Measurements from ENCODE around the gene C3orf20. TPM values are rescaled to one million over a fixed set of nuclear protein-coding genes. Genes with fewer than 3 reads are reported as not detected.

C3orf20 gene
- polyA plus RNA-seq, 3 donors = not detected

DNA sequence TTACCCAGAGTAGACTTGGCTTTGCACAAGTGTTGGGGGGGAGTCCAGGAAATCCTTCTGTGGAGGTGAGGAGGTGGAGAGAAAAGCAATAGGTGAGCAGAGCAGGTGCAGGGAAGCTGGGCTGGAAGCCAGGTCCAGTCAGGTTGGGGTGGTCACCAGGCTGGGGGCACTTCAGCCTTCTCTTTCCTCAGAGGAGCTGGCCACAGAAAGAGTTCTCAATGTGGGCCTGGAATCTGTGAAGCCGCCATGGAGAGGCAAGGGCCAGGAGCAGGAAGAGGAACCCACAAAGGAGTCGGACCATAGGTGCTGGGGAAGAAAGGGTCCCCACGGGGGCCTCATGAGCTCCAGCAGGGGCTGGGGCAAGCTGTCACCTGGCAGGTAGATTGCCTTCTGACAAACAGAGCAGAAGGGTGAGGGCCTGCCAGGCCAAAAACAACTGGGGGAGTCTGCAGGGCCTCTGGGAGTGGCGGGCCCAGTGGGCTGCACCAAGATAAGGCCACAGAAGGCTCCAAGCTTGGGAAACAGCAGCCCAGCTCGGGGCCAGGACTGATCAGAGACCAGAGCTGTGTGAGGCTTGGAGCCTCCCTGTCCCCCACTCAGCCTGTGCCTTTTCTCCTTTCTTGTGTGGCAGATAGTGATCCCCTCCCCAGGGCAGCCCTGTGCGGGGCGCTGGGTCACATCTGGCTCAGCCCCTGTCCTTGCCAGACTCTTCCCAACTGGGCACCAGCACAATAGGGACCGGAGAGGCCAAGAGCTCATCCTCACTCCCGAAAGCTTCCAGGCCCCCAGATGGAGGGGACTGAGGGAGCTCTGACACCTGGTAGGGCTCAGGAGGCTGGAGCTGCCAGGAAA, 90.9 kb downstream of the C3orf20 start:
- no peak overlapping the region for H3K27ac ChIP-seq (ENCODE audit: low read depth, low read length)
- WGBS, 3 donors = 82 to 89% (median 88%) methylated on average over 9 of the region's 9 CpGs

DNA sequence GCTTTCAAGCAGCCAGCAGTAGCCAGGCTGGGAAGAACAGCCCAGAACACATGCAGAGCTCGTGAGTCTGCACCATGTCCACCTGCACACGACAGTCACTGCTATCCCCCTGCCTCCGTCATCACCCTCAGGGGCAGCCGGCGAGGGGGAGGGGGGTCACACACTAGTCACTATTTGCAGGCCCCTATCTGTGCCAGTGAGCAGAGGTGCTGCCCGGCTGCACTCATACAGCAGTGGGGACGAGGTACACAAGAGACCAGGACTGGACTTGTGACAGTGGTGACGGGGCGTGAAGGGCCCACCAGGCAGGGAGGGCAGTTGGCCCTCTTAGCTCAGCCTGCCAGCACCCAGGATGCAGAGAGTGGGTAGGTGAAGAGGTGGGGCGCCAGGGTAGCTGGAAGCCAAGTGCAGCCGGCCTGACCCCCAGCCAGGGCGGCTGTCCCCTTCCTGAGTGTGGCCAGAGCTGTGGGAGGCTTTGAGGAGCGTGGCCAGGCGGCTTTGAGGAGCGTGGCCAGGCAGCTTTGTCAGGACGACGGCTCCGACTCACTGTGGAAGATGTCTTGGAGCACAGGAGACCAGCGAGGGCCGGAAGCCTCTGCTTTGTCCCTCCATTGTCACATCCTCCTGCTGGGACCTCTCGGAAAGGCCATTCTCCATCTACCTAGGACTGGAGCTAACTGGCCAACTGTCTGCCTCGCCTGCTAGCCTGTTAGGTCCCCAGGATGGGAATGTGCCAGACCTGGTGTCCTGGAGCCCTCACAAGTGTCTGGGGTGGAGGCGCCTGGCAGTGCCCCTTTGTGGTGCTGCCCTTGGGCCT, 91.7 kb downstream of the C3orf20 start:
- 79 to 92% (median 91%) methylated on average over 20 to 23 of the region's 23 CpGs for WGBS, 3 donors

GRCh38 chr3:14767245-14768051, 92.5 kb downstream of the C3orf20 start:
- WGBS, 3 donors = 86 to 92% (median 86%) methylated on average over 9 of the region's 9 CpGs
- H3K27ac ChIP-seq (ENCODE audit: low read depth, low read length) = no peak overlapping the region

More for the DNA sequence above, 91.7 kb downstream of the C3orf20 start:
- no peak overlapping the region for H3K27ac ChIP-seq (ENCODE audit: low read depth, low read length)

DNA sequence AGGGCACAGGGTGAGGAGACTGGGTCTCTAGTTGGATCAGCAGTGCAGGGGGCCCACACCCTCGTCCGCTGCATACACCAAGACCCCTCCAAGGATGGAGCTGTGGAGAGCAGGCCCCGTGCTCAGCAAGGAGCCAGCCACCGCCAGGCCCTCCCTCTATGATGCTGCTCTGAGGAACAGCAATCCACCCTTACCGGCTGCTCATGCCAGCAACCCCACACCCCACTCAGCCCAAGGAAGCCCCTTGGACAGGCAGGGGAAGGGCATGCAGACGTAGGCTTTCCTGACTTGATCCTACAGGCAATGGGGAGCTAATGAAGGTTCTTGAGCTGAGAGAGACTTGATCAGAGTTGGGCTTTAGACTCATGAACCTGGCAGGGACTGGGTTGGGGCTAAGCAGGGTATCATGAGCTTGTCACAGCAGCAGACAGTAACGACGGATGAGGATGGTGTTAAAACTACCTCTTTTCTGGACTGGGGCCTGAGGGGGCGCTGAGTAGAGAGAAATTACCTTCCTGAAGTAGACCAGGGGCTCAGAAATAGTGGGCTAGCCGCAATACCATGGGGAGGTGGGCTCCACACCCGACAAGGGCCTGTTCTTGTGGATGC, 93.3 kb downstream of the C3orf20 start:
- no peak overlapping the region for H3K27ac ChIP-seq (ENCODE audit: low read depth, low read length)
- 84 to 93% (median 89%) methylated on average over 7 to 11 of the region's 11 CpGs for WGBS, 3 donors

DNA sequence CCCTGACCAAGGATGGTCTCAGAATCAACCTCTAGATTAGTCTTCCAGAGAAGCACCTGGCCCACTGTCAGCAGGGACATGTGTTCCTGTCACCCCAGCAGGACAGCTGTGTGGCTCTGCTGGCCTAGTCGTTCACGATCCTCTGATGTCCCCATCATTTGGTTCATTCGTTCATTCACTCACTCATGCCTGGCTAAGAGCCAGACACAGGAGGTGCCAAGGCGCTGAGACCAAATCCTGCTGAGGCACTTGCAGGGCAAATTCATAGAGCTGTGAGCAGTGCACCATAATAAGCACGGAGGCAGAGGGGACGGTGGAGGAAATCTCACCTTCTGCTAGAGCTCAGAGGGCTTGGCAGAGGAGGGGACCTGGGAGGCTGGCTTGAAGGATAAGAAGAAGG, 93.9 kb downstream of the C3orf20 start:
- H3K27ac ChIP-seq (ENCODE audit: low read depth, low read length) = no peak overlapping the region
- WGBS, 3 donors = 73 to 90% (median 85%) methylated on average over 6 of the region's 6 CpGs

- WGBS, 3 donors = 88 to 94% (median 90%) methylated on average over 11 of the region's 11 CpGs
- H3K27ac ChIP-seq (ENCODE audit: low read depth, low read length) = no peak overlapping the region
Observed at GRCh38 chr3:14769544-14770325, 94.8 kb downstream of the C3orf20 start.

GRCh38 chr3:14770591-14770990, 95.7 kb downstream of the C3orf20 start:
- no peak overlapping the region for H3K27ac ChIP-seq (ENCODE audit: low read depth, low read length)
- 91 to 93% (median 93%) methylated on average over 7 of the region's 7 CpGs for WGBS, 3 donors

DNA sequence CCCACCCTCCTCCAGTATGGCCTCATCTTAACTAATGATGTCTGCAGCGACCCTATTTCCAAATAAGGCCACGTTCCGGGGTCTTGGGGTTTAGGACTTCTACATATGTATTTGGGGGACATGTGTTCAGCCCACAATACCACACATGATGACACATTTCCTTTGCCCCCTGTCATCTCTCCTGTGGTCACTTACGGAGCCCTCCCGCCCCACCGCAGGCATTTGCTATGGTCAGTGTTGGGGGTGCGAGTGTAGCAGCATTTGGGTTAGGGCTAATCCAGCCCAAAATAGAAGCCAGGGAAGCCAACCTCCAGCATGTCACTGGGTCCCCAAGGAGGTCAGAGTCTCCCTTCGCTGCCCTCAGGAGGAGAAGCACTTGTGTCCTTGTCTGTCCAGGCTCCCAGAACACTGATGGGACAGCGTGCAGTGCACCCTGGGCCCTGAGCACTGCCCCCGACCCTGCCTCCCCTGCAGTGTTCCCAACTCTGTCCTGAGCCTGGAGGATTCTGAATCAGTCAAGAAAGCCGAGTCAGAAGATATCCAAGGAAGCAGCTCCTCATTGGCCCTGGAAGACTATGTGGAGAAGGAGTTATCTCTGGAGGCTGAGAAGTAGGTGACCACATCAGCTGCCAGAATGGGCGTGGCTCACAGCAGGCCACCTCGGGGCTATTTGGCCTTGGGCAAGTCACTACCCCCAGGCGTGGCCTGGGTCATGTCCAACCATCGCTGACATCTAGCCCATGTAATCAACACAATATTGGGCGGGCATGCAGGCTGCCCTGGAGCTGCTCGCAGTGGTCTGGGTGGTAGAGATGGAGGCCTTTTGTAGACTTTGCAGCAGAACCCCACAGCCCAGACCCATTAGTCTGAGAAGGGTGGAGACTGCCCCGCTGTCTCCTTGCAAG, 96.9 kb downstream of the C3orf20 start:
- WGBS, 3 donors = 82 to 89% (median 86%) methylated on average over 18 of the region's 18 CpGs
- H3K27ac ChIP-seq (ENCODE audit: low read depth, low read length) = no peak overlapping the region

DNA sequence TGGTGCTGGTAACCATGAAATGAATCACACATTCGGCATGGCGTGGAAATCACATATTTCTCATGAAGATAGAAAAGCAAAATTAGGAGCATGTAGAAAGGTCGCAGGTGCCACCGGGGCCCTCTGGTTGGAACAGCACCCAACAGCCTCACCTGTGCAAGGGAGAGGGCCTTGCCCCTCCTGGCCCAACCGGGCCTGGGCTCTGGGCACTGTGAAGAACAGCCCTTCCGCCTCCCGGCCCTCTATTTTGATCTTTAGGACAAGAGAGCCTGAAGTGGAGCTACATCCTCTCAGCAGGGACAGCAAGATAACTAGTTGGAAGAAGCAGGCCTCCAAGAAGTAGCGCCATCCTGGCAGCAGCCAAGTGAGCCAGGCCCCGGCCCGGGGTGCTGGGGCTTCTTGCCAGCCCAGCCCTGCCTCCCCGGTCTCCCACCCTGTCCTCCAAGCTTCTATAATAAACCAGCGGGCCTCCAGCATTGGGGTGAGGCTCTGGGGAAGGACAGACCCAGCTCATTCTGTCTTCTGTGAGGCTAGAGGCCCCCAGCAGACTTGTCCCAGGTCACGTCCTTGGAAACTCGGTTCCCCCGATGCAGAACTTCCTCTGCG, 97.7 kb downstream of the C3orf20 start:
- WGBS, 3 donors = 84 to 93% (median 87%) methylated on average over 16 of the region's 16 CpGs
- H3K27ac ChIP-seq (ENCODE audit: low read depth, low read length) = no peak overlapping the region

GRCh38 chr3:14773281-14773680, 98.3 kb downstream of the C3orf20 start:
- H3K27ac ChIP-seq (ENCODE audit: low read depth, low read length) = no peak overlapping the region

GRCh38 chr3:14773691-14774128, 98.8 kb downstream of the C3orf20 start:
- 89 to 94% (median 91%) methylated on average over 6 of the region's 6 CpGs for WGBS, 3 donors
- H3K27ac ChIP-seq (ENCODE audit: low read depth, low read length) = no peak overlapping the region

DNA sequence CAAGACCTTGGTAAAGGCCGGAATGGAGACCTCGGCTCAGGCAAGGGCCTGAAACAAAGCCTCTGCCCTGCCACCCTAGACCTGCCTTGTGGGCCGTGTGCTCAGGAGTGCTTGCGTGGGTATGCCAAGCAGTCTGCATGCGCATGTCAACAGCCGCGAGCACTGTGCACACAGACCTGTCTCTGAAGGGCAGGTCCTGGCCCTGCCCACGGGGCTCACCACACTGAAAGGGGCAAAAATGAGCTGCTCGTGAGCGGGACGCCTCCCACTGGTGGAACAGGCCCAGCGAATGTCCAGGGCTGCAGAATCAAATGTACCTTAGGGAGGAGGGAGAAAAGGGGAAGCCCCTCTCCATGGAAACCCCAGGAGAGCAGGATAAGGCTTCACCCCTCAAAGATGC, 99.5 kb downstream of the C3orf20 start:
- 71 to 92% (median 85%) methylated on average over 12 of the region's 12 CpGs for WGBS, 3 donors
- no peak overlapping the region for H3K27ac ChIP-seq (ENCODE audit: low read depth, low read length)

- H3K27ac ChIP-seq (ENCODE audit: low read depth, low read length) = no peak overlapping the region
- 83 to 93% (median 91%) methylated on average over 7 of the region's 7 CpGs for WGBS, 3 donors
Observed at GRCh38 chr3:14775011-14775410, 100.1 kb downstream of the C3orf20 start.

DNA sequence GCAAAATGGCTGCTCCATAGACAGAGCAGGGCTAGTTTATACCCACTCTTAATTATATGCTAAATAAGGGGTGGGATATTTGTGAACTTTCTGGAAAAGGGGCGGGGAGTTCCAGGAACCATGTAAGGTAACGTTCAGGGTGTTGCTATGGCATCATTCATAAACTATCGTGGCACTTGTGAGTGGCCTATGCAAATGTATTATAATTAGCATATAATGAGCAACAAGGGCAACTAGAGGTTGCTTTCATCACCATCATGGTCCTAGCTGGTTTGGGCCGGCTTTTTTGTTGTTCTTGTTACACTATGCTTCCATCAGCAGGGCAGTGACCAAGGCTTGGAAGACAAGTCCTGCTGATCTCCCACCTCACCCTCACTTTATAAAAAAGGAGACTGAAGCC, 100.6 kb downstream of the C3orf20 start:
- H3K27ac ChIP-seq (ENCODE audit: low read depth, low read length) = no peak overlapping the region
- 81 to 93% (median 84%) methylated on average over 4 of the region's 4 CpGs for WGBS, 3 donors

- 92 to 98% (median 96%) methylated on average over 2 of the region's 2 CpGs for WGBS, 3 donors
- no peak overlapping the region for H3K27ac ChIP-seq (ENCODE audit: low read depth, low read length)
Observed at GRCh38 chr3:14779069-14779685, 104.2 kb downstream of the C3orf20 start.

Measured in adipose tissue (tissue), 3 donors.